GM12878 (cell line): Measurements from ENCODE around the gene CRTC3. TPM values are rescaled to one million over a fixed set of nuclear protein-coding genes. Genes with fewer than 3 reads are reported as not detected.
A peak's percentile ranks its signal among the peaks of the same experiment; 100 is the strongest.

ENCODE experiments used
- ATAC-seq: fragments of 200-7000 bp; cut with Tn5 transposase; 3 replicates; pipeline ENCODE4 v1.9.1; 2020; ENCODE audit warnings: mild to moderate bottlenecking, moderate library complexity
- BruUV-seq: library from RNA; stranded (reverse); fragments of 400-500 nt; replicated peaks from 2 replicates; lab custom pipeline; 2021; lab: Mats Ljungman, UMichigan
- CTCF ChIA-PET: fragments of 300-600 bp; sonication (Branson Sonifier 250); formaldehyde crosslinking; extraction: SDS; loops from one replicate; lab custom pipeline; 2021; ENCODE audit warnings: inconsistent platforms; lab: Yijun Ruan, JAX
- POLR2A ChIA-PET: fragments of 350-600 bp; formaldehyde crosslinking; extraction: SDS; loops from one replicate; lab custom pipeline; 2021; ENCODE audit warnings: inconsistent platforms; lab: Charles Lee
- RAD21 ChIA-PET: fragments of 300-600 bp; sonication (Branson Sonifier 250); formaldehyde crosslinking; loops from one replicate; lab custom pipeline; 2023; ENCODE audit warnings: antibody characterized with exemption; ENCODE audit not compliant: unreplicated experiment; lab: Charles Lee
- SMC1A ChIA-PET: fragments of 300-600 bp; sonication (Branson Sonifier 250); formaldehyde crosslinking; loops from one replicate; lab custom pipeline; 2023; ENCODE audit not compliant: unreplicated experiment, uncharacterized antibody; lab: Charles Lee
- DNase-seq: peaks from one replicate; pipeline ENCODE4 v3.0.0-alpha.2; 2011; ENCODE audit warnings: low read depth, low spot score
- FAIRE-seq: peaks from 3 replicates; lab custom pipeline; 2011; peaks lifted over from hg19 to GRCh38; lab: Jason Lieb, UNC
- H2AFZ ChIP-seq: 2 replicates; pipeline ENCODE4 v1.6.0; 2011; ENCODE audit warnings: low read depth, low read length, control low read depth; ENCODE audit not compliant: control insufficient read depth
- H3K27ac ChIP-seq: 2 replicates; pipeline ENCODE4 v1.5.1; 2011; ENCODE audit warnings: control low read depth; ENCODE audit not compliant: control insufficient read depth, insufficient read depth
- H3K27me3 ChIP-seq, 2 experiments: replicated peaks in 1 of 2; 2 replicates each; pipeline versions ENCODE4 v1.6.0 to v1.6.1; 2011; ENCODE audit warnings: low read length in 1 of 2; ENCODE audit not compliant: control insufficient read depth in 2 of 2, insufficient read depth in 2 of 2
- H3K36me3 ChIP-seq, 2 experiments: 2 replicates each; pipeline ENCODE4 v1.5.1; 2011; ENCODE audit warnings: low read length in 1 of 2; ENCODE audit not compliant: control insufficient read depth in 2 of 2, insufficient read depth in 2 of 2
- H3K4me1 ChIP-seq: 2 replicates; pipeline ENCODE4 v1.6.1; 2011; ENCODE audit warnings: mild to moderate bottlenecking, low read length, moderate library complexity, mixed read lengths; ENCODE audit not compliant: control insufficient read depth, insufficient read depth
- H3K4me2 ChIP-seq: 2 replicates; pipeline ENCODE4 v1.6.0; 2011; ENCODE audit warnings: control low read depth; ENCODE audit not compliant: control insufficient read depth, insufficient read depth
- H3K4me3 ChIP-seq: fragments of 200-600 bp; sonication (generic); 2 replicates; pipeline ENCODE4 v1.5.1; 2016
- H3K79me2 ChIP-seq: 2 replicates; pipeline ENCODE4 v1.6.0; 2011; ENCODE audit warnings: low read length; ENCODE audit not compliant: control insufficient read depth, insufficient read depth
- H3K9ac ChIP-seq: 2 replicates; pipeline ENCODE4 v1.8.0; 2011; ENCODE audit warnings: low read length, control low read depth, mixed read lengths; ENCODE audit not compliant: control insufficient read depth, insufficient read depth
- H3K9me3 ChIP-seq: replicated peaks from 3 replicates; pipeline ENCODE4 v1.5.1; 2011; ENCODE audit warnings: mild to moderate bottlenecking, low read length; ENCODE audit not compliant: control insufficient read depth, insufficient read depth
- H4K20me1 ChIP-seq: 2 replicates; pipeline ENCODE4 v1.6.0; 2011; ENCODE audit not compliant: control insufficient read depth, insufficient read depth
- ETV6 ChIP-seq, 2 experiments: fragments of 450-650 bp in 1 of 2; IDR thresholded peaks in 1 of 2; conservative IDR thresholded peaks in 1 of 2; 2 replicates each; pipeline ENCODE4 v1.6.1; 2014; ENCODE audit warnings: antibody characterized with exemption in 1 of 2, borderline replicate concordance in 1 of 2, low read depth in 1 of 2, mild to moderate bottlenecking in 1 of 2, moderate library complexity in 1 of 2
- RUNX3 ChIP-seq: IDR thresholded peaks from 2 replicates; pipeline ENCODE4 v1.6.1; 2012; ENCODE audit warnings: low read length, inconsistent platforms
- TCF12 ChIP-seq: IDR thresholded peaks from 2 replicates; pipeline ENCODE4 v1.6.1; 2011; ENCODE audit warnings: low read depth, mild to moderate bottlenecking, low read length
- WGBS: methylation state at CpG from one replicate; pipeline ENCODE4 v1.1.6; 2016; ENCODE audit warnings: low lambda C conversion rate; ENCODE audit not compliant: insufficient replicate concordance, insufficient coverage; ENCODE audit errors: missing lambda C conversion rate; 5-methylcytosine and 5-hydroxymethylcytosine counted together
- in situ Hi-C: fragments of 300-500 bp; cut with MboI; formaldehyde crosslinking; loops from 9 replicates; pipeline ENCODE4 v1.14.3; 2018; ENCODE audit warnings: mixed read lengths
- intact Hi-C: fragments of 100-400 bp; cut with micrococcal nuclease; formaldehyde crosslinking; loops from one replicate; pipeline ENCODE4 v1.14.2; 2022; ENCODE audit not compliant: unreplicated experiment
- polyA plus RNA-seq, 11 experiments: library from polyadenylated mRNA; depleted of rRNA in 4 of 11; unstranded in 6 of 11; stranded (reverse) in 5 of 11; fragments of >200 nt; fragmentation: Nextera tagmentation in 4 of 11; fragmentation: Illumina TruSeq in 1 of 11; extraction: Ambion mirVana in 4 of 11; extraction: Trizol in 1 of 11; gene quantifications; 1 replicate in 1 of 11; 2 replicates in 10 of 11; pipeline versions ENCODE4 v1.2.1 to v1.2.3, GENCODE V29; 2011 to 2016; ENCODE audit warnings: inconsistent platforms in 2 of 11, missing spikeins in 2 of 11, low read depth in 1 of 11
- total RNA-seq, 4 experiments: library from RNA; depleted of rRNA in 3 of 4; stranded (reverse); fragments of >200 nt in 3 of 4; fragmentation: Illumina TruSeq in 1 of 4; extraction: Trizol in 1 of 4; gene quantifications; 2 replicates each; pipeline versions ENCODE4 v1.2.1 to v1.2.3, GENCODE V29; 2013 to 2021
- TF ChIP-seq, protein P1 (sequence below): IDR thresholded peaks from 2 replicates; pipeline ENCODE4 v1.6.1; 2012; ENCODE audit warnings: low read length, inconsistent platforms
- TF ChIP-seq, protein P2 (sequence below): fragments of 450-650 bp; IDR thresholded peaks from 2 replicates; pipeline ENCODE4 v1.6.1; 2017; ENCODE audit warnings: mild to moderate bottlenecking, moderate library complexity

The CRTC3 gene
- total and polyA plus RNA-seq, 10 of the 15 experiments (the other 5 are each of a cell fraction or from before 2014, with no cell fraction given) = 3.5 to 36.9 (median 18.9) TPM

DNA sequence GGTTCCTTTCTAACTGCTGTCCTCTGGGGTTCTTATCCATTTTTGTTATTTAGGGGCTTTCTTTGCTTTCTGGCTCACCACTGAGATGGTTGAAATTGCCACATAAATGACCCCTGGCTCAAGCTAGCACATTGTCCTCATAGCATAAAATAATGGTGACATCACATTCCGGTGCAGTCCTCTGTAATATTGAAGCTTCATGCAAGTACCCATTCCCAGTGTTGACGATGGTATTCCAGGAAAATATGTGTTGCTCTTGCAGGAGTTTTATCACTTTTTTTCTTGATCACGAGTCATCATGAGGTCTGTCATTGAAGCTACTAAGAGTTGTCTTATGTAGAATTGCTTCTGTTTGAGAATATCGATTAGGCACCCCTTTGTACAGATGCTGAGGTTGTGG is 56.1 kb downstream of the CRTC3 start (continued):
- no peak for TF ChIP-seq ETV6 (conservative IDR thresholded peaks at IDR 0.05 in 1 of 2, IDR thresholded peaks at IDR 0.05 in 1 of 2; ENCODE audit: borderline replicate concordance in 1 of 2, low read depth in 1 of 2)
- TF ChIP-seq, protein P1, sequence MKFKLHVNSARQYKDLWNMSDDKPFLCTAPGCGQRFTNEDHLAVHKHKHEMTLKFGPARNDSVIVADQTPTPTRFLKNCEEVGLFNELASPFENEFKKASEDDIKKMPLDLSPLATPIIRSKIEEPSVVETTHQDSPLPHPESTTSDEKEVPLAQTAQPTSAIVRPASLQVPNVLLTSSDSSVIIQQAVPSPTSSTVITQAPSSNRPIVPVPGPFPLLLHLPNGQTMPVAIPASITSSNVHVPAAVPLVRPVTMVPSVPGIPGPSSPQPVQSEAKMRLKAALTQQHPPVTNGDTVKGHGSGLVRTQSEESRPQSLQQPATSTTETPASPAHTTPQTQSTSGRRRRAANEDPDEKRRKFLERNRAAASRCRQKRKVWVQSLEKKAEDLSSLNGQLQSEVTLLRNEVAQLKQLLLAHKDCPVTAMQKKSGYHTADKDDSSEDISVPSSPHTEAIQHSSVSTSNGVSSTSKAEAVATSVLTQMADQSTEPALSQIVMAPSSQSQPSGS = no peak
- TF ChIP-seq, protein P2, sequence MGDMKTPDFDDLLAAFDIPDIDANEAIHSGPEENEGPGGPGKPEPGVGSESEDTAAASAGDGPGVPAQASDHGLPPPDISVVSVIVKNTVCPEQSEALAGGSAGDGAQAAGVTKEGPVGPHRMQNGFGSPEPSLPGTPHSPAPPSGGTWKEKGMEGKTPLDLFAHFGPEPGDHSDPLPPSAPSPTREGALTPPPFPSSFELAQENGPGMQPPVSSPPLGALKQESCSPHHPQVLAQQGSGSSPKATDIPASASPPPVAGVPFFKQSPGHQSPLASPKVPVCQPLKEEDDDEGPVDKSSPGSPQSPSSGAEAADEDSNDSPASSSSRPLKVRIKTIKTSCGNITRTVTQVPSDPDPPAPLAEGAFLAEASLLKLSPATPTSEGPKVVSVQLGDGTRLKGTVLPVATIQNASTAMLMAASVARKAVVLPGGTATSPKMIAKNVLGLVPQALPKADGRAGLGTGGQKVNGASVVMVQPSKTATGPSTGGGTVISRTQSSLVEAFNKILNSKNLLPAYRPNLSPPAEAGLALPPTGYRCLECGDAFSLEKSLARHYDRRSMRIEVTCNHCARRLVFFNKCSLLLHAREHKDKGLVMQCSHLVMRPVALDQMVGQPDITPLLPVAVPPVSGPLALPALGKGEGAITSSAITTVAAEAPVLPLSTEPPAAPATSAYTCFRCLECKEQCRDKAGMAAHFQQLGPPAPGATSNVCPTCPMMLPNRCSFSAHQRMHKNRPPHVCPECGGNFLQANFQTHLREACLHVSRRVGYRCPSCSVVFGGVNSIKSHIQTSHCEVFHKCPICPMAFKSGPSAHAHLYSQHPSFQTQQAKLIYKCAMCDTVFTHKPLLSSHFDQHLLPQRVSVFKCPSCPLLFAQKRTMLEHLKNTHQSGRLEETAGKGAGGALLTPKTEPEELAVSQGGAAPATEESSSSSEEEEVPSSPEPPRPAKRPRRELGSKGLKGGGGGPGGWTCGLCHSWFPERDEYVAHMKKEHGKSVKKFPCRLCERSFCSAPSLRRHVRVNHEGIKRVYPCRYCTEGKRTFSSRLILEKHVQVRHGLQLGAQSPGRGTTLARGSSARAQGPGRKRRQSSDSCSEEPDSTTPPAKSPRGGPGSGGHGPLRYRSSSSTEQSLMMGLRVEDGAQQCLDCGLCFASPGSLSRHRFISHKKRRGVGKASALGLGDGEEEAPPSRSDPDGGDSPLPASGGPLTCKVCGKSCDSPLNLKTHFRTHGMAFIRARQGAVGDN = no peak

DNA sequence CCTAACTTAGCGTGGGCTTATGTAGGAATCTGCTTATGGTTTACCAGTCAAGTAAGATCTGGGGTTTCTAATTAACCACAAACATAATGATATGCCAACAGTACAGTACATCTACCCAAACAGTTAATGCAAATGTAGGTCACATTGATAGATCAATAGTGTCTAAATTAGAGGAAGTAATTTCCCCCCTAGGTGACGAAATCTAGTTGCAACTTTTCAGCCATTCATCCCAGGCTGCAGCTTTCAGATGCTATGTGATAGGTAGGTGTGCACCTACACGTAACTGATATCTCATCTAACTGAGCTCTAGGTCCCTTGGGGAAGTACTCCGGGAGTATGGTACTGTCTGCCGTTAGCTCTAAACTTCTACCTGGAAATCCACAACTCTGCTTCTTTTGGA is 57.2 kb downstream of the CRTC3 start:
- peak; percentile 52 for ATAC-seq
- ChIA-PET SMC1A (interaction anchor here (0.9 to 5.3 kb wide), 13 partner anchors 11 to 266 kb away, joined by 3 to 31 read pairs (median 4); no protein-coding TSS in a partner anchor), POLR2A (interaction anchor here (0.9 to 1.1 kb wide), 3 partner anchors 15 to 67 kb away, joined by 3 to 4 read pairs (median 3); no protein-coding TSS in a partner anchor), RAD21 (interaction anchor here (0.6 to 1.8 kb wide), 3 partner anchors 16 to 106 kb away, joined by 3 to 4 read pairs (median 4); no protein-coding TSS in a partner anchor), CTCF (interaction anchor here (1.0 to 3.1 kb wide), 7 partner anchors 10 to 267 kb away, joined by 3 to 11 read pairs (median 5); no protein-coding TSS in a partner anchor)
- peaks cover 15% of the 10 kb centered on the region for H3K4me1 ChIP-seq
- intact Hi-C loops (no loop called here), in situ Hi-C loops (no loop called here)
- H3K27ac ChIP-seq = no peak overlapping the region
- no peak overlapping the region for H3K4me3 ChIP-seq
- peaks cover 0 to 2% of the 10 kb centered on the region in 2 experiments; a peak in 1 of 4 replicates for H3K36me3 ChIP-seq
- DNase-seq = no peak
- H3K9ac ChIP-seq = no peak overlapping the region
- TF ChIP-seq RUNX3 (0 out of 2 replicates have a peak, but pooled peaks have one; percentile 32), TCF12 (no peak)
- H2AFZ ChIP-seq = no peak overlapping the region
- H3K4me2 ChIP-seq = no peak overlapping the region
- no peaks in the 10 kb centered on the region for H3K9me3 ChIP-seq
- H3K27me3 ChIP-seq = no peaks in the 10 kb centered on the region
- H3K79me2 ChIP-seq = peaks cover 2% of the 10 kb centered on the region
- FAIRE-seq = no peak
- WGBS = 67% methylated on average over 5 of the region's 5 CpGs
- H4K20me1 ChIP-seq = no peaks in the 10 kb centered on the region
- BruUV-seq = no TSS peak
